BJ (cell line): ENCODE results near the gene CASKIN1. TPM values are rescaled to one million over a fixed set of nuclear protein-coding genes. Genes with fewer than 3 reads are reported as not detected.

Experiments used
- CTCF ChIA-PET: fragments of 350-600 bp; formaldehyde crosslinking; extraction: SDS; loops from one replicate; lab custom pipeline; 2021; ENCODE audit warnings: antibody characterized with exemption, inconsistent platforms; lab: Yijun Ruan, JAX
- POLR2A ChIA-PET: fragments of 300-600 bp; sonication (Branson Sonifier 250); formaldehyde crosslinking; extraction: SDS; loops from one replicate; lab custom pipeline; 2021; ENCODE audit warnings: antibody characterized with exemption; lab: Charles Lee
- DNase-seq: peaks from one replicate; pipeline ENCODE4 v3.0.0-alpha.2; 2011; ENCODE audit warnings: low read depth
- H3K27me3 ChIP-seq: 2 replicates; pipeline ENCODE4 v1.6.0; 2011; ENCODE audit warnings: low read length; ENCODE audit not compliant: control insufficient read depth, insufficient read depth
- H3K36me3 ChIP-seq: 2 replicates; pipeline ENCODE4 v1.5.1; 2011; ENCODE audit warnings: low read length; ENCODE audit not compliant: control insufficient read depth, insufficient read depth
- H3K4me3 ChIP-seq: 2 replicates; pipeline ENCODE4 v1.5.1; 2011; ENCODE audit warnings: low read depth, mild to moderate bottlenecking, control low read depth, low read length
- polyA plus RNA-seq: library from polyadenylated mRNA; depleted of rRNA; stranded (reverse); fragments of >200 nt; gene quantifications from 2 replicates; pipeline ENCODE4 v1.2.3, GENCODE V29; 2011
- TF ChIP-seq, protein P1 (sequence below): IDR thresholded peaks from 2 replicates; pipeline ENCODE4 v1.5.1; 2011; ENCODE audit warnings: low read depth, mild to moderate bottlenecking, control low read depth, inconsistent platforms, low read length, moderate library complexity; ENCODE audit not compliant: insufficient read depth

Gene CASKIN1
- polyA plus RNA-seq, 1 experiment = 0.01 TPM

DNA sequence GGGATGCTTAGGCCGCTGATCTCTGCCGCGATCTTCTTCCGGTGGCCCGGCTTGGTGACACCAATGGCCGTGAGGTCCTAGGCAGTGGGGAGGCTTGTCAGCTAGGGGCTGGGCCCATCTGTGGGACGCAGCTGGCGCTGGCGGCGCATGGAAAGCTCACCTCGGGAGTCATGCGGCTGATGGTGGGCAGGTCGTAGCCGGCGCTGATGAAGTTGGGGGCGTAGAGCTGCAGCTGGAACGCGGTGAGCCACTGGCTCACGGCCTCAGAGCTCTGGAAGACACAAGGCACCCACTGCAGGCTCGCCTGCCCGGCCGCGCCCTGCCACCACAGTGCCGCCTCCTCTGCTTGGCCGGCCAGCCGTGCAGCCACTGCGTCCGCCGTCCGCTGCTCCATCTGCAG, 12.7 kb downstream of the CASKIN1 start:
- Histone ChIP-seq H3K4me3 (no peak overlapping the region), H3K36me3 (no peaks in the 10 kb centered on the region), H3K27me3 (no peaks in the 10 kb centered on the region)
- ChIA-PET POLR2A (no interaction called here), CTCF (no interaction called here)
- no peak for DNase-seq
- TF ChIP-seq, protein P1, sequence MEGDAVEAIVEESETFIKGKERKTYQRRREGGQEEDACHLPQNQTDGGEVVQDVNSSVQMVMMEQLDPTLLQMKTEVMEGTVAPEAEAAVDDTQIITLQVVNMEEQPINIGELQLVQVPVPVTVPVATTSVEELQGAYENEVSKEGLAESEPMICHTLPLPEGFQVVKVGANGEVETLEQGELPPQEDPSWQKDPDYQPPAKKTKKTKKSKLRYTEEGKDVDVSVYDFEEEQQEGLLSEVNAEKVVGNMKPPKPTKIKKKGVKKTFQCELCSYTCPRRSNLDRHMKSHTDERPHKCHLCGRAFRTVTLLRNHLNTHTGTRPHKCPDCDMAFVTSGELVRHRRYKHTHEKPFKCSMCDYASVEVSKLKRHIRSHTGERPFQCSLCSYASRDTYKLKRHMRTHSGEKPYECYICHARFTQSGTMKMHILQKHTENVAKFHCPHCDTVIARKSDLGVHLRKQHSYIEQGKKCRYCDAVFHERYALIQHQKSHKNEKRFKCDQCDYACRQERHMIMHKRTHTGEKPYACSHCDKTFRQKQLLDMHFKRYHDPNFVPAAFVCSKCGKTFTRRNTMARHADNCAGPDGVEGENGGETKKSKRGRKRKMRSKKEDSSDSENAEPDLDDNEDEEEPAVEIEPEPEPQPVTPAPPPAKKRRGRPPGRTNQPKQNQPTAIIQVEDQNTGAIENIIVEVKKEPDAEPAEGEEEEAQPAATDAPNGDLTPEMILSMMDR = no peak

DNA sequence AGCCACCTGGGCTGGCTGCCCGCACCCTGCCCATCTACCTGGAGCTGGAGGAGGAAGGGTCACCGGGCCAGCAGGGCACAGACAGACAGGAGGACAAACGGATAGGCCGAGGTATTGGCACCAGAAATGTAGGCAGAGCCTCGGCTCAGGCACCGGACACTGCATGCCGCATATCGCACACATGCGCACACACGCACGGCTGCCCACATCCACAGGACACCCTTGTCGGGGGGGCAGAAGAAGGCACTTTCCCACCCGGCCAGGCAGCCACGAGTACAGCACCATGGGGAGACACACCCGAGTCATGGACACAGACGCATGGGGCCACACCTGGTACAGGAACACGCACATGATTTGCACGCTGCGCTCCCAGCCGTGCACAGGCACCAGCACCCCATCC, 14.5 kb downstream of the CASKIN1 start:
- POLR2A ChIA-PET = no interaction called here
- CTCF ChIA-PET = interaction anchor here (1.1 kb wide), 1 partner anchor 156 kb away, joined by 4 read pairs; no protein-coding TSS in a partner anchor
- no peak for DNase-seq
- Histone ChIP-seq H3K36me3 (peaks cover 1% of the 10 kb centered on the region), H3K27me3 (no peaks in the 10 kb centered on the region), H3K4me3 (no peak overlapping the region)
- TF ChIP-seq, protein P1 = no peak

DNA sequence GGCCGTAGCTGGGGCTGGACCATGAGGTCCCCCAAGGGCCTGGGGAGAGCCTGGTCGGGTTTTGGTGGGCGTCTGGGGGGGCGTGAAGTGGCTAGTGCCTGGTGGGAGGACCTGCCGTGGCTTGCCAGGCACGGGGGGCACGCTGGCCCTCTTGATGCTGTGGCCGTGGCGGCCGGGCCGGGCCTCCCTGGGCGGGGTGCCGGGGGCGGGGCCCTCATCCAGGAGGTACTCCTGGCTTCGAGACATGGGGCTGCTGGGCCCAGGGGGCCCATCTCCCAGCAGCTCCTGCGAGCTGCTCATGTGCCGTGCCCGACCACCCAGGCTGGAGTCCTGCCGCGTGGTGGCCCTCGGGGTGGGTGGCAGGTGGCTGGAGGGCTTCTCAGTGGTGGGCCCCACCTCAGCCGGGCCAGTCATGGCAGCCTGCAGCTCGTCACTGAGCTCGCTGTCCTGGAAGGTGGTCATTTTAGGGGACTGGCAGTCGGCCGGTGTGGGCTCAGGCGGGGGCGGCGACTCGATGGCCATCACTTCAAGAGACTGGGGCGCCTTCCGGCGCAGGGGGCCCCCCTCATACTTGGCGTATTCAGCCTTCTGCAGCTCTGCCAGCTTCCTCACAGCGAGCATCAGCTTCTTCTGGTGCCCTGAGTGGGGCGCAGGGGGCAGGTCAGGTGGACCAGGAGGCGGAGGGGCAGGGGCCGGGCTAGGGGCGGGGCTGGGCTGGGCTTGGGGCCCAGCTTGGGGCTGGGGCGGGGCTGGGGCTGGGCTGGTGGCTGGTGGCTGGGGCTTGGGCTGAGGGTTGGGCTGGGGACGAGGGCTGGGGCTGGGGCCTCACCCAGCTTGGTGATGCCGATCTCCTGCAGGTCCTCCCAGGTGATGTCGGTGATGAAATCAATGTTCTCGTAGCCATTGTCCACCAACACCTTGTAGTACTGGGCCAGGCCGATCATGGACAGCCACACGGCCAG, 15.2 kb downstream of the CASKIN1 start:
- ChIA-PET POLR2A (no interaction called here), CTCF (interaction anchor here (1.0 to 1.1 kb wide), 2 partner anchors 13 to 157 kb away, joined by 3 to 4 read pairs; no protein-coding TSS in a partner anchor)
- no peaks in the 10 kb centered on the region for H3K27me3 ChIP-seq
- no peak overlapping the region for H3K4me3 ChIP-seq
- TF ChIP-seq, protein P1 = no peak
- no peak for DNase-seq
- peaks cover 5% of the 10 kb centered on the region for H3K36me3 ChIP-seq

GRCh38 chr16:2180461-2180860, 15.9 kb downstream of the CASKIN1 start:
- no peak for DNase-seq
- Histone ChIP-seq H3K36me3 (peaks cover 11% of the 10 kb centered on the region), H3K27me3 (no peaks in the 10 kb centered on the region), H3K4me3 (no peak overlapping the region)
- ChIA-PET POLR2A (no interaction called here), CTCF (no interaction called here)
- TF ChIP-seq, protein P1 = no peak

- Histone ChIP-seq H3K36me3 (peaks cover 16% of the 10 kb centered on the region), H3K4me3 (no peak overlapping the region), H3K27me3 (no peaks in the 10 kb centered on the region)
- TF ChIP-seq, protein P1 = no peak
- POLR2A ChIA-PET = no interaction called here
- DNase-seq = no peak
- CTCF ChIA-PET = no interaction called here
Measured at GRCh38 chr16:2179576-2179975, 16.8 kb downstream of the CASKIN1 start.
